ENCODE measurements around the gene CBX8. TPM values are rescaled to one million over a fixed set of nuclear protein-coding genes. Genes with fewer than 3 reads are reported as not detected.
A peak's percentile ranks its signal among the peaks of the same experiment; 100 is the strongest.

CBX8 gene
- total and polyA plus RNA-seq, 3 experiments from 2014 or later = 0.91 to 2.2 (median 1.9) TPM

GRCh38 chr17:79829457-79829856 is 32.6 kb upstream of the CBX8 start:
- Mint-ChIP-seq H3K36me3 (peaks cover 2 to 8% (median 3%) of the 10 kb centered on the region in 3 donors), H3K4me1 (peaks cover 9 to 33% (median 31%) of the 10 kb centered on the region in 3 donors), H3K9me3 (no peaks in the 10 kb centered on the region), H3K27ac (peak overlapping the region in 2 of 8 donors; percentile 4 to 39), H3K27me3 (peaks cover 8 to 12% of the 10 kb centered on the region in 2 donors), H3K4me3 (peak overlapping the region in 1 of 7 donors; percentile 17)
- peak overlapping the region; percentile 31 for H3K27ac ChIP-seq (ENCODE audit: low read depth, low read length)
- H3K4me3 ChIP-seq (ENCODE audit: low read length) = no peak overlapping the region
- H3K27me3 ChIP-seq (ENCODE audit: insufficient read depth, low read length, poor library complexity, severe bottlenecking) = no peaks in the 10 kb centered on the region
- H3K36me3 ChIP-seq (ENCODE audit: insufficient read depth, low read length) = no peaks in the 10 kb centered on the region
- DNase-seq = no peak
- CTCF ChIA-PET = interaction anchor here (1.1 kb wide), 1 partner anchor 18 kb away, joined by 3 read pairs; no protein-coding TSS in a partner anchor
- H3K9me3 ChIP-seq (ENCODE audit: low read length) = no peaks in the 10 kb centered on the region
- POLR2A ChIA-PET = no interaction called here
- H3K4me1 ChIP-seq (ENCODE audit: insufficient read depth, low read length) = peaks cover 16% of the 10 kb centered on the region

- POLR2A ChIA-PET = no interaction called here
Observed at GRCh38 chr17:79829004-79829403, 32.1 kb upstream of the CBX8 start.

GRCh38 chr17:79826841-79827578 is 30.1 kb upstream of the CBX8 start:
- H3K27me3 Mint-ChIP-seq = peaks cover 13 to 18% of the 10 kb centered on the region in 2 donors
- Histone ChIP-seq H3K4me3 (ENCODE audit: low read length) (no peak overlapping the region), H3K4me1 (ENCODE audit: insufficient read depth, low read length) (peaks cover 10% of the 10 kb centered on the region), H3K36me3 (ENCODE audit: insufficient read depth, low read length) (no peaks in the 10 kb centered on the region), H3K27me3 (ENCODE audit: insufficient read depth, low read length, poor library complexity, severe bottlenecking) (no peaks in the 10 kb centered on the region), H3K9me3 (ENCODE audit: low read length) (no peaks in the 10 kb centered on the region), H3K27ac (ENCODE audit: low read depth, low read length) (no peak overlapping the region)
- ChIA-PET CTCF (interaction anchor here (0.9 to 1.7 kb wide), 3 partner anchors 10 to 13 kb away, joined by 3 to 4 read pairs (median 3); partner anchors contain the start of gene CBX4), POLR2A (no interaction called here)
- no peak overlapping the region for H3K4me3 Mint-ChIP-seq
- H3K36me3 Mint-ChIP-seq = peaks cover 0 to 4% (median 0%) of the 10 kb centered on the region in 3 donors
- H3K4me1 Mint-ChIP-seq = peaks cover 4 to 25% (median 24%) of the 10 kb centered on the region in 3 donors
- no peak for DNase-seq
- no peaks in the 10 kb centered on the region for H3K9me3 Mint-ChIP-seq
- no peak overlapping the region for H3K27ac Mint-ChIP-seq

More at GRCh38 chr17:79829004-79829403, 32.1 kb upstream of the CBX8 start:
- Histone ChIP-seq H3K9me3 (ENCODE audit: low read length) (no peaks in the 10 kb centered on the region), H3K27ac (ENCODE audit: low read depth, low read length) (no peak overlapping the region), H3K4me3 (ENCODE audit: low read length) (no peak overlapping the region), H3K36me3 (ENCODE audit: insufficient read depth, low read length) (no peaks in the 10 kb centered on the region), H3K27me3 (ENCODE audit: insufficient read depth, low read length, poor library complexity, severe bottlenecking) (no peaks in the 10 kb centered on the region), H3K4me1 (ENCODE audit: insufficient read depth, low read length) (peaks cover 16% of the 10 kb centered on the region)
- Mint-ChIP-seq H3K36me3 (peaks cover 3 to 6% (median 4%) of the 10 kb centered on the region in 3 donors), H3K9me3 (no peaks in the 10 kb centered on the region), H3K27me3 (peaks cover 10 to 15% of the 10 kb centered on the region in 2 donors), H3K4me1 (peaks cover 9 to 32% (median 31%) of the 10 kb centered on the region in 3 donors), H3K27ac (peak overlapping the region in 1 of 8 donors; percentile 4), H3K4me3 (peak overlapping the region in 1 of 7 donors; percentile 17)
- CTCF ChIA-PET = interaction anchor here (1.1 kb wide), 1 partner anchor 17 kb away, joined by 3 read pairs; no protein-coding TSS in a partner anchor
- no peak for DNase-seq

GRCh38 chr17:79826204-79826680 is 29.4 kb upstream of the CBX8 start:
- no peak overlapping the region for H3K4me3 ChIP-seq (ENCODE audit: low read length)
- CTCF ChIA-PET = interaction anchor here (0.9 to 1.7 kb wide), 2 partner anchors 13 to 14 kb away, joined by 3 read pairs; partner anchors contain the start of gene CBX4
- Mint-ChIP-seq H3K4me1 (peaks cover 2 to 24% (median 20%) of the 10 kb centered on the region in 3 donors), H3K27me3 (peaks cover 15 to 18% of the 10 kb centered on the region in 2 donors), H3K4me3 (no peak overlapping the region), H3K27ac (peak overlapping the region in 1 of 8 donors; percentile 25), H3K36me3 (peaks cover 0 to 4% (median 0%) of the 10 kb centered on the region in 3 donors), H3K9me3 (no peaks in the 10 kb centered on the region)
- no peaks in the 10 kb centered on the region for H3K9me3 ChIP-seq (ENCODE audit: low read length)
- no peaks in the 10 kb centered on the region for H3K36me3 ChIP-seq (ENCODE audit: insufficient read depth, low read length)
- POLR2A ChIA-PET = no interaction called here
- peaks cover 6% of the 10 kb centered on the region for H3K4me1 ChIP-seq (ENCODE audit: insufficient read depth, low read length)
- no peaks in the 10 kb centered on the region for H3K27me3 ChIP-seq (ENCODE audit: insufficient read depth, low read length, poor library complexity, severe bottlenecking)
- no peak for DNase-seq
- peak overlapping the region; percentile 66 for H3K27ac ChIP-seq (ENCODE audit: low read depth, low read length)

- H3K27ac ChIP-seq (ENCODE audit: low read depth, low read length) = peak overlapping the region; percentile 66
- H3K9me3 ChIP-seq (ENCODE audit: low read length) = no peaks in the 10 kb centered on the region
- H3K4me1 ChIP-seq (ENCODE audit: insufficient read depth, low read length) = peaks cover 5% of the 10 kb centered on the region
- peaks cover 2 to 24% (median 17%) of the 10 kb centered on the region in 3 donors for H3K4me1 Mint-ChIP-seq
- no peaks in the 10 kb centered on the region for H3K36me3 ChIP-seq (ENCODE audit: insufficient read depth, low read length)
- H3K27ac Mint-ChIP-seq = no peak overlapping the region
- DNase-seq = no peak
- H3K9me3 Mint-ChIP-seq = no peaks in the 10 kb centered on the region
- no peaks in the 10 kb centered on the region for H3K27me3 ChIP-seq (ENCODE audit: insufficient read depth, low read length, poor library complexity, severe bottlenecking)
- no peak overlapping the region for H3K4me3 Mint-ChIP-seq
- ChIA-PET CTCF (interaction anchor here (1.2 to 1.7 kb wide), 2 partner anchors 10 to 15 kb away, joined by 3 to 4 read pairs; no protein-coding TSS in a partner anchor), POLR2A (no interaction called here)
- no peak overlapping the region for H3K4me3 ChIP-seq (ENCODE audit: low read length)
- H3K36me3 Mint-ChIP-seq = peaks cover 0 to 4% (median 0%) of the 10 kb centered on the region in 3 donors
- peaks cover 15 to 18% of the 10 kb centered on the region in 2 donors for H3K27me3 Mint-ChIP-seq
Observed at GRCh38 chr17:79825580-79825921, 28.7 kb upstream of the CBX8 start.

GRCh38 chr17:79824893-79825579 is 28.2 kb upstream of the CBX8 start:
- ChIA-PET POLR2A (no interaction called here), CTCF (interaction anchor here (1.2 to 1.7 kb wide), 2 partner anchors 10 to 15 kb away, joined by 3 to 4 read pairs; no protein-coding TSS in a partner anchor)
- no peak overlapping the region for H3K27ac ChIP-seq (ENCODE audit: low read depth, low read length)
- H3K4me1 ChIP-seq (ENCODE audit: insufficient read depth, low read length) = peaks cover 5% of the 10 kb centered on the region
- Mint-ChIP-seq H3K4me1 (peaks cover 2 to 24% (median 17%) of the 10 kb centered on the region in 3 donors), H3K27ac (no peak overlapping the region), H3K9me3 (no peaks in the 10 kb centered on the region), H3K36me3 (peaks cover 0 to 4% (median 0%) of the 10 kb centered on the region in 3 donors), H3K27me3 (peaks cover 15 to 18% of the 10 kb centered on the region in 2 donors), H3K4me3 (no peak overlapping the region)
- no peaks in the 10 kb centered on the region for H3K27me3 ChIP-seq (ENCODE audit: insufficient read depth, low read length, poor library complexity, severe bottlenecking)
- H3K9me3 ChIP-seq (ENCODE audit: low read length) = no peaks in the 10 kb centered on the region
- no peaks in the 10 kb centered on the region for H3K36me3 ChIP-seq (ENCODE audit: insufficient read depth, low read length)
- no peak overlapping the region for H3K4me3 ChIP-seq (ENCODE audit: low read length)
- no peak for DNase-seq

- Histone ChIP-seq H3K27me3 (ENCODE audit: insufficient read depth, low read length, poor library complexity, severe bottlenecking) (no peaks in the 10 kb centered on the region), H3K27ac (ENCODE audit: low read depth, low read length) (no peak overlapping the region), H3K36me3 (ENCODE audit: insufficient read depth, low read length) (no peaks in the 10 kb centered on the region), H3K9me3 (ENCODE audit: low read length) (no peaks in the 10 kb centered on the region), H3K4me1 (ENCODE audit: insufficient read depth, low read length) (peaks cover 4% of the 10 kb centered on the region), H3K4me3 (ENCODE audit: low read length) (no peak overlapping the region)
- CTCF ChIA-PET = interaction anchor here (1.0 kb wide), 1 partner anchor 13 kb away, joined by 3 read pairs; no protein-coding TSS in a partner anchor
- Mint-ChIP-seq H3K4me3 (no peak overlapping the region), H3K4me1 (peaks cover 2 to 23% (median 15%) of the 10 kb centered on the region in 3 donors), H3K27me3 (peaks cover 16 to 18% of the 10 kb centered on the region in 2 donors), H3K27ac (no peak overlapping the region), H3K36me3 (peaks cover 0 to 4% (median 0%) of the 10 kb centered on the region in 3 donors), H3K9me3 (no peaks in the 10 kb centered on the region)
- POLR2A ChIA-PET = no interaction called here
- no peak for DNase-seq
Observed at GRCh38 chr17:79824234-79824633, 27.4 kb upstream of the CBX8 start.
